HL-60 (cell line): Measurements from ENCODE around the gene ARL4D.

Source experiments
- DNase-seq, 2 experiments: peaks; one replicate each; pipeline ENCODE4 v3.0.0-alpha.2; 2010 to 2020; ENCODE audit warnings: low read depth in 1 of 2, low spot score in 1 of 2
- H3K27ac ChIP-seq: fragments of 250-450 bp; sonication (Bioruptor Pico); replicated peaks from 2 replicates; pipeline ENCODE4 v1.5.1; 2020; ENCODE audit warnings: mild to moderate bottlenecking, moderate library complexity
- H3K27me3 ChIP-seq: fragments of 250-450 bp; sonication (Bioruptor Pico); 2 replicates; pipeline ENCODE4 v1.5.1; 2021; ENCODE audit warnings: mild to moderate bottlenecking, moderate library complexity; ENCODE audit not compliant: insufficient read depth, poor library complexity, severe bottlenecking
- H3K4me3 ChIP-seq: replicated peaks from 2 replicates; pipeline ENCODE4 v1.5.1; 2011; ENCODE audit warnings: mild to moderate bottlenecking, control low read depth, low read length; ENCODE audit not compliant: insufficient read depth
- CTCF ChIP-seq: IDR thresholded peaks from one replicate; pipeline ENCODE4 v1.5.1; 2011; ENCODE audit warnings: low read length, control low read depth, inconsistent platforms; ENCODE audit not compliant: insufficient read depth
- GABPA ChIP-seq: IDR thresholded peaks from 2 replicates; pipeline ENCODE4 v1.6.1; 2012; ENCODE audit warnings: low read depth
- POLR2AphosphoS5 ChIP-seq: IDR thresholded peaks from 2 replicates; pipeline ENCODE4 v1.6.1; 2012; ENCODE audit warnings: low read depth
- SPI1 ChIP-seq: IDR thresholded peaks from 2 replicates; pipeline ENCODE4 v1.6.1; 2012; ENCODE audit warnings: low read depth, mild to moderate bottlenecking, borderline replicate concordance
- TF ChIP-seq, protein P1 (sequence below): IDR thresholded peaks from 2 replicates; pipeline ENCODE4 v1.6.1; 2012; ENCODE audit warnings: low read depth; ENCODE audit not compliant: insufficient replicate concordance

ARL4D gene

DNA sequence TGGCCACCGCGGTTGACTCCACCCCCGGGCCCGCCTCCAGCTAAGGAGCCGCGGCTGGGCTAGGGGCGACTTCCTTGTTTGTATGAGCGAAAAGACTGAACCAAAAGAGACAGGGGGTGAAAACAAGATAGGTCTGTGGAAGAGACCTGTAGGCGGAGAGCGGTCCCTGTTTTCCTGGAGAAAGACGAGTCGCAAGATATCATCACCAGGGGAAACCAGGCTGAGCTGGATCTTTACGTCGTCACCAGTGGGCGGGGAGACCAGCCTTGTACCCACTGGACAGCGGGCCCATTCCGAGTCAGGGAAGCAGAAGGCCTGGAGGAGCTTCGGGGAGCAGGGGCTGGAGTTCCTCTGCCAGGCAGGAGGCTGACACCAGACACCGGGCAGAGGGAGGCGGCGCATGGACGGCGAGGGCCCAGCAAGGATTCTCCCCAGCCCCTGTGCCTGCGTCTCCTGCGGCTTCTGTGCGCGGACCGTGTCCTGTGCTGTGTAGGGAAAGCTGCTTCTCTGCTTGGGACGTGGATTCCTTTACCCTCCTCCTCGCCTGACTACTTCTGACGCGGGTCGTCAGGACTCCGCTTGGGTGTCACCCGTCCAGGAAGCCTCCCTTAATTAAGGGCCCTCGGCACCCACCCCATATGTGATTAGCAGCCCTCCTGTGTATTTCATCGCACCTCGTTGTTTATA, 10.3 kb upstream of the ARL4D start:
- peak overlapping the region; percentile 85 for H3K27ac ChIP-seq
- peak overlapping the region; percentile 50 for H3K4me3 ChIP-seq
- TF ChIP-seq SPI1, result peak; percentile 65; the same call in 1 of the 2 replicates
- TF ChIP-seq, protein P1, sequence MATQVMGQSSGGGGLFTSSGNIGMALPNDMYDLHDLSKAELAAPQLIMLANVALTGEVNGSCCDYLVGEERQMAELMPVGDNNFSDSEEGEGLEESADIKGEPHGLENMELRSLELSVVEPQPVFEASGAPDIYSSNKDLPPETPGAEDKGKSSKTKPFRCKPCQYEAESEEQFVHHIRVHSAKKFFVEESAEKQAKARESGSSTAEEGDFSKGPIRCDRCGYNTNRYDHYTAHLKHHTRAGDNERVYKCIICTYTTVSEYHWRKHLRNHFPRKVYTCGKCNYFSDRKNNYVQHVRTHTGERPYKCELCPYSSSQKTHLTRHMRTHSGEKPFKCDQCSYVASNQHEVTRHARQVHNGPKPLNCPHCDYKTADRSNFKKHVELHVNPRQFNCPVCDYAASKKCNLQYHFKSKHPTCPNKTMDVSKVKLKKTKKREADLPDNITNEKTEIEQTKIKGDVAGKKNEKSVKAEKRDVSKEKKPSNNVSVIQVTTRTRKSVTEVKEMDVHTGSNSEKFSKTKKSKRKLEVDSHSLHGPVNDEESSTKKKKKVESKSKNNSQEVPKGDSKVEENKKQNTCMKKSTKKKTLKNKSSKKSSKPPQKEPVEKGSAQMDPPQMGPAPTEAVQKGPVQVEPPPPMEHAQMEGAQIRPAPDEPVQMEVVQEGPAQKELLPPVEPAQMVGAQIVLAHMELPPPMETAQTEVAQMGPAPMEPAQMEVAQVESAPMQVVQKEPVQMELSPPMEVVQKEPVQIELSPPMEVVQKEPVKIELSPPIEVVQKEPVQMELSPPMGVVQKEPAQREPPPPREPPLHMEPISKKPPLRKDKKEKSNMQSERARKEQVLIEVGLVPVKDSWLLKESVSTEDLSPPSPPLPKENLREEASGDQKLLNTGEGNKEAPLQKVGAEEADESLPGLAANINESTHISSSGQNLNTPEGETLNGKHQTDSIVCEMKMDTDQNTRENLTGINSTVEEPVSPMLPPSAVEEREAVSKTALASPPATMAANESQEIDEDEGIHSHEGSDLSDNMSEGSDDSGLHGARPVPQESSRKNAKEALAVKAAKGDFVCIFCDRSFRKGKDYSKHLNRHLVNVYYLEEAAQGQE, result no peak
- DNase-seq, result peak; percentile 92
- no peaks in the 10 kb centered on the region for H3K27me3 ChIP-seq

DNA sequence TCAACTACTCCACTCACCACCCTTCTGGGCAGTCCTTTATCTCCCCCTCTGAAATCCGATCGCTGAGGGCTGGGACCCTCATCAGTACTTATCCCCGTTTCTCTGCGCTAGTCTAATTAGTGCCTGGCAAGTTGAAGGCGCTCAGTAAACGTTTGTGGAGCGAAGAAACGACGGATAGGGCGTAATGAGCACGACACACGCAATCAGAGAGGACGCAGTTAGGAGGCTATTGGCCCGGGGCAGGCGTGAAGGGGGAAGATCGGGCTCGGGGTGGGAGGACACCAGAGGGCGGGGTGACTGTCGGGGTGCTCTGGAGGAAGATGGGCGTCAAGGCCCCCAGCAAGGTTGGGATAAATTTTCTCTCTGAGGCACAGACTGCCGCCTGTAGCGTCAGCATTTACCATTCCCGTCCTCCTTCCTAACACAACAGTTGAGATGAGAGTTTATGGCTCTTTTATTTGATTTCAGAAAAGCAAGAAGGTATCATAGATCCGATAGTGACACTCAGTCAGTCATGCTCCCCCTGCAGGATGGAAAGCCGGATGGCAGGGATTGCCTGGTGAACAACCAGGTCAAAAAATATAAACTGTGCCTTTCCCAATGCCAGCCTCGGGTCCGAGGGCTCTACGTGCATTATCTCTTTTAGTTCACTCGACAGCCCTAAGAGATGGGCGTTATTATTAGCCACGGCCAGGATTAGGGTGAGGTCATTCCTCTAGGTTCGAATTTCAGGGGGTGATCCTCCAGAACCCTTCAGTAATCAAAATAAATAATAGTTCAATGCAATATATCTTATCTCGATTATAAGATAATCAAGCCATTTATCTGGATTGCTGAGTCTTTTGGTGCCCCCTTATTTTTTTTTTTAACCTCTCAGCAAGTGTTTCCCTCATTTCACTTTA, 9.5 kb upstream of the ARL4D start:
- peak; percentile 45 to 90 for DNase-seq
- peak overlapping the region; percentile 85 for H3K27ac ChIP-seq
- TF ChIP-seq SPI1, result no peak
- TF ChIP-seq POLR2AphosphoS5, result peak; percentile 35
- no peak for TF ChIP-seq GABPA
- TF ChIP-seq, protein P1, result no peak
- TF ChIP-seq CTCF, result peak; percentile 87
- H3K27me3 ChIP-seq, result no peaks in the 10 kb centered on the region
- H3K4me3 ChIP-seq, result peak overlapping the region; percentile 50

GRCh38 chr17:43392397-43392796, 6.4 kb upstream of the ARL4D start:
- DNase-seq, result no peak
- Histone ChIP-seq H3K27me3 (no peaks in the 10 kb centered on the region), H3K4me3 (no peak overlapping the region), H3K27ac (no peak overlapping the region)
- TF ChIP-seq SPI1 (no peak), GABPA (no peak), POLR2AphosphoS5 (no peak), CTCF (no peak)
- TF ChIP-seq, protein P1, result no peak
